Skeletal muscle tissue (tissue), 4 donors: ENCODE results near the gene CEACAM3. TPM values are rescaled to one million over a fixed set of nuclear protein-coding genes. Genes with fewer than 3 reads are reported as not detected.

Experiments
- H3K27ac ChIP-seq: one replicate; pipeline ENCODE4 v1.7.0; 2013; ENCODE audit warnings: mild to moderate bottlenecking, low read depth, low read length, inconsistent platforms
- H3K27me3 ChIP-seq, 3 donors: one replicate each; pipeline ENCODE4 v1.7.0; 2013; ENCODE audit warnings: low read length in 3 of 3; ENCODE audit not compliant: control insufficient read depth in 3 of 3, insufficient read depth in 3 of 3
- H3K36me3 ChIP-seq, 3 donors: one replicate each; pipeline ENCODE4 v1.7.0; 2013; ENCODE audit warnings: low read length in 3 of 3; ENCODE audit not compliant: control insufficient read depth in 3 of 3, insufficient read depth in 3 of 3
- H3K4me1 ChIP-seq, 3 donors: one replicate each; pipeline ENCODE4 v1.7.0; 2013; ENCODE audit warnings: low read length in 3 of 3, mild to moderate bottlenecking in 3 of 3; ENCODE audit not compliant: control insufficient read depth in 3 of 3, insufficient read depth in 3 of 3
- H3K4me3 ChIP-seq, 3 donors: one replicate each; pipeline ENCODE4 v1.7.0; 2013; ENCODE audit warnings: low read length in 3 of 3
- H3K9ac ChIP-seq, 3 donors: one replicate each; pipeline ENCODE4 v1.7.0; 2013; ENCODE audit warnings: low read length in 3 of 3, mild to moderate bottlenecking in 3 of 3, moderate library complexity in 2 of 3, low read depth in 1 of 3
- H3K9me3 ChIP-seq, 3 donors: one replicate each; pipeline ENCODE4 v1.7.0; 2013; ENCODE audit warnings: low read length in 3 of 3; ENCODE audit not compliant: control insufficient read depth in 3 of 3
- total RNA-seq: library from RNA; depleted of rRNA; stranded (reverse); fragments of >200 nt; gene quantifications from one replicate; pipeline ENCODE4 v1.2.3, GENCODE V29; 2014
- donor health status: Osteomylitis.

Gene CEACAM3
- total RNA-seq, 1 donor from 2014 or later, result not detected

- Histone ChIP-seq H3K9me3 (no peaks in the 10 kb centered on the region), H3K4me1 (peaks cover 0 to 5% (median 0%) of the 10 kb centered on the region in 3 donors), H3K27me3 (peaks cover 7 to 25% (median 12%) of the 10 kb centered on the region in 3 donors), H3K36me3 (no peaks in the 10 kb centered on the region), H3K27ac (no peak overlapping the region), H3K9ac (no peak overlapping the region), H3K4me3 (no peak overlapping the region)
Observed at GRCh38 chr19:41807176-41807575, 10.8 kb downstream of the CEACAM3 start.

- no peaks in the 10 kb centered on the region for H3K9me3 ChIP-seq
- no peak overlapping the region for H3K4me3 ChIP-seq
- H3K27me3 ChIP-seq, result peaks cover 7 to 30% (median 12%) of the 10 kb centered on the region in 3 donors
- no peak overlapping the region for H3K9ac ChIP-seq
- H3K36me3 ChIP-seq, result no peaks in the 10 kb centered on the region
- H3K4me1 ChIP-seq, result peaks cover 0 to 5% (median 0%) of the 10 kb centered on the region in 3 donors
- no peak overlapping the region for H3K27ac ChIP-seq
Observed at GRCh38 chr19:41808663-41809566, 12.5 kb downstream of the CEACAM3 start.

GRCh38 chr19:41810301-41810700, 13.9 kb downstream of the CEACAM3 start:
- no peak overlapping the region for H3K9ac ChIP-seq
- H3K27me3 ChIP-seq, result peaks cover 7 to 30% (median 12%) of the 10 kb centered on the region in 3 donors
- H3K4me3 ChIP-seq, result no peak overlapping the region
- H3K27ac ChIP-seq, result no peak overlapping the region
- H3K4me1 ChIP-seq, result peaks cover 0 to 5% (median 0%) of the 10 kb centered on the region in 3 donors
- no peaks in the 10 kb centered on the region for H3K36me3 ChIP-seq
- H3K9me3 ChIP-seq, result no peaks in the 10 kb centered on the region

GRCh38 chr19:41811036-41811435, 14.6 kb downstream of the CEACAM3 start:
- peaks cover 0 to 5% (median 0%) of the 10 kb centered on the region in 3 donors for H3K4me1 ChIP-seq
- no peaks in the 10 kb centered on the region for H3K9me3 ChIP-seq
- no peaks in the 10 kb centered on the region for H3K36me3 ChIP-seq
- peaks cover 7 to 30% (median 12%) of the 10 kb centered on the region in 3 donors for H3K27me3 ChIP-seq
- H3K4me3 ChIP-seq, result no peak overlapping the region
- H3K27ac ChIP-seq, result no peak overlapping the region
- H3K9ac ChIP-seq, result no peak overlapping the region

- no peak overlapping the region for H3K27ac ChIP-seq
- H3K9me3 ChIP-seq, result no peaks in the 10 kb centered on the region
Observed at GRCh38 chr19:41811981-41812380, 15.6 kb downstream of the CEACAM3 start.

GRCh38 chr19:41813911-41814310, 17.5 kb downstream of the CEACAM3 start:
- peaks cover 0 to 22% (median 12%) of the 10 kb centered on the region in 3 donors for H3K27me3 ChIP-seq

More at GRCh38 chr19:41811981-41812380, 15.6 kb downstream of the CEACAM3 start:
- Histone ChIP-seq H3K4me3 (no peak overlapping the region), H3K4me1 (peaks cover 0 to 5% (median 0%) of the 10 kb centered on the region in 3 donors), H3K27me3 (peaks cover 7 to 30% (median 12%) of the 10 kb centered on the region in 3 donors), H3K9ac (no peak overlapping the region), H3K36me3 (no peaks in the 10 kb centered on the region)

GRCh38 chr19:41815301-41815700, 18.9 kb downstream of the CEACAM3 start:
- Histone ChIP-seq H3K9me3 (no peaks in the 10 kb centered on the region), H3K27me3 (peaks cover 0 to 11% (median 4%) of the 10 kb centered on the region in 3 donors), H3K4me1 (no peaks in the 10 kb centered on the region), H3K4me3 (no peak overlapping the region), H3K36me3 (no peaks in the 10 kb centered on the region), H3K27ac (no peak overlapping the region), H3K9ac (no peak overlapping the region)

More at GRCh38 chr19:41813911-41814310, 17.5 kb downstream of the CEACAM3 start:
- no peak overlapping the region for H3K4me3 ChIP-seq
- no peaks in the 10 kb centered on the region for H3K9me3 ChIP-seq
- no peak overlapping the region for H3K9ac ChIP-seq
- no peaks in the 10 kb centered on the region for H3K4me1 ChIP-seq
- H3K27ac ChIP-seq, result no peak overlapping the region
- H3K36me3 ChIP-seq, result no peaks in the 10 kb centered on the region

GRCh38 chr19:41816761-41817160, 20.4 kb downstream of the CEACAM3 start:
- H3K9ac ChIP-seq, result no peak overlapping the region
- H3K36me3 ChIP-seq, result no peaks in the 10 kb centered on the region
- no peak overlapping the region for H3K4me3 ChIP-seq
- H3K27ac ChIP-seq, result no peak overlapping the region
- H3K4me1 ChIP-seq, result no peaks in the 10 kb centered on the region
- peaks cover 0 to 8% (median 7%) of the 10 kb centered on the region in 3 donors for H3K27me3 ChIP-seq
- H3K9me3 ChIP-seq, result no peaks in the 10 kb centered on the region

- no peaks in the 10 kb centered on the region for H3K4me1 ChIP-seq
- no peak overlapping the region for H3K27ac ChIP-seq
- H3K9ac ChIP-seq, result no peak overlapping the region
- H3K27me3 ChIP-seq, result peaks cover 0 to 7% (median 4%) of the 10 kb centered on the region in 3 donors
- H3K36me3 ChIP-seq, result no peaks in the 10 kb centered on the region
- no peaks in the 10 kb centered on the region for H3K9me3 ChIP-seq
- H3K4me3 ChIP-seq, result no peak overlapping the region
Observed at GRCh38 chr19:41821003-41821735, 24.8 kb downstream of the CEACAM3 start.
